Measurements from ENCODE around the gene PAPOLB. TPM values are rescaled to one million over a fixed set of nuclear protein-coding genes. Genes with fewer than 3 reads are reported as not detected.

PAPOLB gene
- total RNA-seq, 1 experiment from 2014 or later = 0.13 TPM

GRCh38 chr7:4884164-4884563 lies 22.3 kb upstream of the PAPOLB start:
- Histone ChIP-seq H4K5ac (ENCODE audit: insufficient read length, low read depth, low read length) (no peak overlapping the region), H3K56ac (ENCODE audit: insufficient read length, low read depth, low read length) (no peak overlapping the region), H2BK20ac (ENCODE audit: low read depth, low read length, poor library complexity, severe bottlenecking) (no peak overlapping the region), H3T11ph (ENCODE audit: low read length) (no peak overlapping the region), H3K27me3 (ENCODE audit: insufficient read depth, low read length) (no peaks in the 10 kb centered on the region), H3K79me1 (ENCODE audit: insufficient read depth, low read depth, low read length, poor library complexity, severe bottlenecking) (no peaks in the 10 kb centered on the region), H2BK5ac (ENCODE audit: insufficient read length, low read length) (no peak overlapping the region), H3K14ac (ENCODE audit: insufficient read depth, low read length) (no peak overlapping the region), H3K9ac (ENCODE audit: extremely low read depth, insufficient read length, low read length) (no peak overlapping the region), H3K4ac (ENCODE audit: low read depth, low read length) (no peak overlapping the region), H4K20me1 (ENCODE audit: control insufficient read depth, insufficient read depth, insufficient read length) (no peaks in the 10 kb centered on the region), H2AFZ (ENCODE audit: low read length) (no peak overlapping the region), H3K9me3 (ENCODE audit: control insufficient read depth, low read depth, low read length) (no peaks in the 10 kb centered on the region), H2BK15ac (ENCODE audit: low read depth, low read length) (no peak overlapping the region), H2BK12ac (ENCODE audit: insufficient read length, low read depth, low read length) (no peak overlapping the region), H3K23me2 (ENCODE audit: insufficient read length, low read depth, low read length, poor library complexity, severe bottlenecking) (peaks cover 11% of the 10 kb centered on the region), H4K8ac (replicated peaks; ENCODE audit: insufficient read length, low read depth, low read length) (no peak overlapping the region), H3K18ac (ENCODE audit: insufficient read length, low read depth, low read length) (no peak overlapping the region), H3K4me1 (ENCODE audit: insufficient read depth, low read length) (no peaks in the 10 kb centered on the region), H4K91ac (ENCODE audit: insufficient read length, low read depth, low read length) (no peak overlapping the region), H2BK120ac (ENCODE audit: low read depth, low read length, poor library complexity, severe bottlenecking) (no peak overlapping the region), H3K23ac (ENCODE audit: insufficient read length, low read depth, low read length) (no peak overlapping the region), H2AK5ac (ENCODE audit: insufficient read length, low read length) (no peak overlapping the region), H3K79me2 (ENCODE audit: insufficient read depth, low read length) (no peaks in the 10 kb centered on the region), H3K27ac (ENCODE audit: insufficient read length, low read depth, low read length) (no peak overlapping the region), H3K4me2 (ENCODE audit: insufficient read depth, insufficient read length, low read length) (no peak overlapping the region)
- no peak for DNase-seq
- no CpG with 5 or more reads among the region's 10 CpGs for WGBS (ENCODE audit: extremely low coverage, insufficient read length, low lambda C conversion rate)
- TF ChIP-seq CTCF (conservative IDR thresholded peaks at IDR 0.05) = no peak
- Mint-ChIP-seq H3K9me3 (no peaks in the 10 kb centered on the region; a peak in 2 of 5 replicates), H3K36me3 (ENCODE audit: insufficient read depth in 1 of 3, low read depth in 3 of 3) (no peaks in the 10 kb centered on the region; a peak in 1 of 7 replicates), H3K27ac (no peak overlapping the region), H3K4me3 (peak overlapping the region in 1 of 2 experiments; percentile 60; a peak in 3 of 5 replicates), H3K4me1 (peaks cover 11 to 15% of the 10 kb centered on the region in 2 experiments), H3K27me3 (ENCODE audit: low read depth) (peaks cover 18% of the 10 kb centered on the region)

Data from H9 (cell line).